CD8-positive, alpha-beta memory T cell (primary cell): ENCODE data around the gene HSD17B10. TPM values are rescaled to one million over a fixed set of nuclear protein-coding genes. Genes with fewer than 3 reads are reported as not detected.

Experiments used
- CTCF ChIA-PET: fragments of 350-600 bp; sonication (Branson Sonifier 250); formaldehyde crosslinking; loops from one replicate; lab custom pipeline; 2021; ENCODE audit warnings: antibody characterized with exemption; lab: Charles Lee
- POLR2A ChIA-PET: fragments of 350-600 bp; sonication (Branson Sonifier 250); formaldehyde crosslinking; loops from one replicate; lab custom pipeline; 2021; ENCODE audit warnings: antibody characterized with exemption; lab: Charles Lee
- DNase-seq, 5 donors: peaks; one replicate each; pipeline versions ENCODE4 v3.0.0 to v3.0.0-alpha.2; 2020 to 2022; ENCODE audit warnings: mixed read lengths in 1 of 5
- H3K27ac ChIP-seq: one replicate; pipeline ENCODE4 v1.7.0; 2013; ENCODE audit warnings: low read depth, mild to moderate bottlenecking, low read length, moderate library complexity
- H3K27me3 ChIP-seq: 2 replicates; pipeline ENCODE4 v1.7.0; 2013; ENCODE audit warnings: low read length, mild to moderate bottlenecking; ENCODE audit not compliant: insufficient read depth, poor library complexity, severe bottlenecking
- H3K36me3 ChIP-seq: 2 replicates; pipeline ENCODE4 v1.7.0; 2013; ENCODE audit warnings: mild to moderate bottlenecking, low read length, moderate library complexity; ENCODE audit not compliant: insufficient read depth
- H3K4me1 ChIP-seq: 2 replicates; pipeline ENCODE4 v1.7.0; 2013; ENCODE audit warnings: mild to moderate bottlenecking, low read length, moderate library complexity; ENCODE audit not compliant: insufficient read depth
- H3K4me3 ChIP-seq: 2 replicates; pipeline ENCODE4 v1.7.0; 2013; ENCODE audit warnings: mild to moderate bottlenecking, low read length
- H3K9me3 ChIP-seq: 2 replicates; pipeline ENCODE4 v1.7.0; 2013; ENCODE audit warnings: mild to moderate bottlenecking, low read length
- H3K27ac Mint-ChIP-seq, 8 donors: one replicate each; pipeline ENCODE4 v1.8.0; 2020 to 2021; ENCODE audit warnings: mixed read lengths in 8 of 8, mild to moderate bottlenecking in 6 of 8, inconsistent platforms in 3 of 8, moderate library complexity in 3 of 8
- H3K27me3 Mint-ChIP-seq, 2 donors: one replicate each; pipeline ENCODE4 v1.8.0; 2020 to 2021; ENCODE audit warnings: mixed read lengths in 2 of 2, mild to moderate bottlenecking in 1 of 2, moderate library complexity in 1 of 2
- H3K36me3 Mint-ChIP-seq, 3 donors: one replicate each; pipeline ENCODE4 v1.8.0; 2020 to 2021; ENCODE audit warnings: mixed read lengths in 3 of 3, inconsistent platforms in 1 of 3, mild to moderate bottlenecking in 1 of 3
- H3K4me1 Mint-ChIP-seq, 3 donors: one replicate each; pipeline ENCODE4 v1.8.0; 2020 to 2021; ENCODE audit warnings: mixed read lengths in 3 of 3, inconsistent platforms in 1 of 3, mild to moderate bottlenecking in 1 of 3
- H3K4me3 Mint-ChIP-seq, 7 donors: one replicate each; pipeline ENCODE4 v1.8.0; 2020 to 2021; ENCODE audit warnings: mixed read lengths in 7 of 7, mild to moderate bottlenecking in 6 of 7, moderate library complexity in 4 of 7, inconsistent platforms in 2 of 7
- H3K9me3 Mint-ChIP-seq, 5 donors: one replicate each; pipeline ENCODE4 v1.8.0; 2020 to 2022; ENCODE audit warnings: mixed read lengths in 5 of 5, mild to moderate bottlenecking in 3 of 5, moderate library complexity in 2 of 5, inconsistent platforms in 1 of 5
- polyA plus RNA-seq: library from polyadenylated mRNA; unstranded; fragments of 300-500 nt; fragmentation: Illumina TruSeq; gene quantifications from one replicate; pipeline ENCODE4 v1.2.3, GENCODE V29; 2021
- total RNA-seq, 2 experiments: library from RNA; stranded (reverse); gene quantifications; one replicate each; pipeline ENCODE4 v1.2.3, GENCODE V29; 2021

HSD17B10 gene
- total and polyA plus RNA-seq, 3 experiments from 2014 or later = 150 to 155 (median 151) TPM

- H3K27ac ChIP-seq = no peak overlapping the region
Observed at GRCh38 chrX:53442322-53442631, 8.1 kb upstream of the HSD17B10 start.

DNA sequence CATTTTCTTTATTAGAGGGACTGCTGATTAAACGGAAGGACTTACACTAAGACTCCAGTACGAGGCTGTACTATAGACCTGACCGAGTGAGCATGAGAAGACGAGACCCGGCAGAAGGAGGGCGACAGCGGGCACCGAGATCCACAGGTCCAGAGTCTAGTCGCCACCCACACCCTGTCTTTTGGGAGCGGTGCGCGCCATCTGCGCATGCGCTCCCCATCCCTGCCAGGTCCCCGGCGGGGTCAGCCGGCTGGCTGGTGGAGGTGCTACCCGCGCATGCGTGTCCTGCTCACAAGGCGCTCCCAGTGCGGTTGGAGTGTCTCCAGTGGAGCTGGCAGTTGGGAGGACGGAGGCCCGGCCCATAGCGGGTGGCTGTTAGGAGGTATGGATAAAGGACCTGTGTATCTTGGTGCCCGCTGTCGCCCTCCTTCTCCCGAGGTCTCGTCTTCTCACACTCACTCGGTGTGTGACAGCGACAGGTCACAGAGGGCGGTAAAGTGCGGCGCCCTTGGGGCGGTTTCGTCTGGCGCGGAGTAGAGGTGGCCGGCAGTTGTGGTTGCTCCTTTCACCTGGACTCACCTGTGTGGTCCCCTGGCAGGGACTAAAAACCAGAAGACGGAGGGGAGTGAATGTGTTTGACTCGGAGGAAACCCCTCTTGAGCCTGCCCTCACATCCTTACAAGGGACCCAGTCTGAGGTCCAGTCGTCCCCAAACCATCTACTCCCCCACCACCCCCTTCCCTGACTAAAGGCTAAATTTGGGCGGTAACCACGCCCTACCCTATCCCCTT, 7.6 kb upstream of the HSD17B10 start:
- H3K27me3 ChIP-seq = no peaks in the 10 kb centered on the region
- H3K4me3 ChIP-seq = peak overlapping the region; percentile 50
- no peaks in the 10 kb centered on the region for H3K36me3 ChIP-seq
- H3K36me3 Mint-ChIP-seq = no peaks in the 10 kb centered on the region
- CTCF ChIA-PET = interaction anchor here (1.2 to 1.4 kb wide), 2 partner anchors 129 to 157 kb away, joined by 3 read pairs; no protein-coding TSS in a partner anchor
- peak overlapping the region; percentile 66 to 93 (median 75) for H3K4me3 Mint-ChIP-seq
- H3K9me3 Mint-ChIP-seq = no peaks in the 10 kb centered on the region
- H3K4me1 ChIP-seq = peaks cover 4% of the 10 kb centered on the region
- peak overlapping the region in 7 of 8 donors; percentile 58 to 96 (median 81) for H3K27ac Mint-ChIP-seq
- peak; percentile 59 to 77 (median 70) for DNase-seq
- peaks cover 6 to 11% (median 7%) of the 10 kb centered on the region in 3 donors for H3K4me1 Mint-ChIP-seq
- peaks cover 0 to 6% of the 10 kb centered on the region in 2 donors for H3K27me3 Mint-ChIP-seq
- POLR2A ChIA-PET = interaction anchor here (0.6 kb wide), 1 partner anchor 308 kb away, joined by 3 read pairs; no protein-coding TSS in a partner anchor
- H3K9me3 ChIP-seq = no peaks in the 10 kb centered on the region
- no peak overlapping the region for H3K27ac ChIP-seq

More at GRCh38 chrX:53442322-53442631, 8.1 kb upstream of the HSD17B10 start:
- H3K36me3 ChIP-seq = no peaks in the 10 kb centered on the region
- H3K4me3 ChIP-seq = no peak overlapping the region
- ChIA-PET POLR2A (interaction anchor here (0.6 kb wide), 1 partner anchor 308 kb away, joined by 3 read pairs; no protein-coding TSS in a partner anchor), CTCF (no interaction called here)
- peaks cover 0 to 6% of the 10 kb centered on the region in 2 donors for H3K27me3 Mint-ChIP-seq
- H3K27me3 ChIP-seq = no peaks in the 10 kb centered on the region
- H3K4me1 ChIP-seq = peaks cover 4% of the 10 kb centered on the region
- peak overlapping the region in 6 of 7 donors; percentile 8 to 81 (median 71) for H3K4me3 Mint-ChIP-seq
- H3K9me3 ChIP-seq = no peaks in the 10 kb centered on the region
- no peaks in the 10 kb centered on the region for H3K9me3 Mint-ChIP-seq
- peak overlapping the region in 3 of 8 donors; percentile 17 to 84 (median 29) for H3K27ac Mint-ChIP-seq
- DNase-seq = no peak
- H3K4me1 Mint-ChIP-seq = peaks cover 6 to 11% (median 7%) of the 10 kb centered on the region in 3 donors
- no peaks in the 10 kb centered on the region for H3K36me3 Mint-ChIP-seq

DNA sequence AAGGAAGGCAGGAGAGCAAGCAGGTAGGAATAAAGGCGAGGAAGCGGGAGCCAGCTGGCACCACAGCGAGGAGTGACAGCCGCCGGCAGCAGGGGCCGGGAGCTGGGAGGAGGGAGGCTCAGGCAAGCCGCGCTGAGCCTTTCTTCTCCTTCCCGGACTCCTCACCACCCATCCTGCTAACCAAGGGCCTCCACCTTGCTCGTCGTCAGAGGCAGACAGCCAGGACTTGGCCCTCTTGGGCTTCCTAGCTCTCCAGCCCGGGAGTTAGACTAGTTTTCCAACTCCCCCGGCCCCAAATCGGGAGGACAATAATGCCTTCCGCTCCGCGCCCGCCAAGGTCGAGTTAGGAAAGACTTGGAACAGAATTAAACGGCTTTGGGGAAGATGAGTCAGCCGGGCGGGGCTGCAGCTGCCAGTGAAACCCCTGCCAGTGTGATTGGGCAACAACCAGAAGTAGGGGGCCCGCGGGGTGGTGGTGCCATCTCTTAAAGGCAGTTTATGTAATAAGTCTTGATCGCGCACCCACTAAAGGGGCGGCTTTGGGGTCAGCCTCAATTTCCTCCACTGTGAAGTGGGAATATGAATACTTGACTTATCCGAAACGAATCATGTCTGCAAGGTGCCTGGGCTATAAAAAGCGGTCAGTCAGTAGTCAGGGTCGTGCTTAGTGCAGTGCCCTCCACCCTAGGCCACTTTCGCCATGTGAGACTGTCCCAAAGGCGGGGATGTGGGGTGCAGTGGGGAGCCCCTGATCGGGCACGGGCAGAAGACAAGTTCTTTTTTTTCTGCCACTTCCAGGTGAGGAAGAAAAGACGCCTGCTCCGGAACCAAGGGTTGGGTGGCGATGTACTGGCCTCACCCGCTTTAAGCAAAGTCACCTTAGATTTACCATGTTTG, 6.7 kb upstream of the HSD17B10 start:
- peaks cover 0 to 9% of the 10 kb centered on the region in 2 donors for H3K27me3 Mint-ChIP-seq
- H3K27ac Mint-ChIP-seq = peak overlapping the region in 7 of 8 donors; percentile 36 to 96 (median 64)
- ChIA-PET POLR2A (no interaction called here), CTCF (interaction anchor here (1.2 to 1.4 kb wide), 2 partner anchors 128 to 156 kb away, joined by 3 read pairs; no protein-coding TSS in a partner anchor)
- Histone ChIP-seq H3K4me1 (peaks cover 4% of the 10 kb centered on the region), H3K9me3 (no peaks in the 10 kb centered on the region), H3K36me3 (no peaks in the 10 kb centered on the region), H3K27me3 (no peaks in the 10 kb centered on the region), H3K27ac (no peak overlapping the region), H3K4me3 (peak overlapping the region; percentile 50)
- H3K36me3 Mint-ChIP-seq = no peaks in the 10 kb centered on the region
- H3K4me3 Mint-ChIP-seq = peak overlapping the region; percentile 66 to 93 (median 75)
- DNase-seq = peak in 1 of 5 donors; percentile 12
- H3K4me1 Mint-ChIP-seq = peaks cover 7 to 14% (median 11%) of the 10 kb centered on the region in 3 donors
- H3K9me3 Mint-ChIP-seq = no peaks in the 10 kb centered on the region

DNA sequence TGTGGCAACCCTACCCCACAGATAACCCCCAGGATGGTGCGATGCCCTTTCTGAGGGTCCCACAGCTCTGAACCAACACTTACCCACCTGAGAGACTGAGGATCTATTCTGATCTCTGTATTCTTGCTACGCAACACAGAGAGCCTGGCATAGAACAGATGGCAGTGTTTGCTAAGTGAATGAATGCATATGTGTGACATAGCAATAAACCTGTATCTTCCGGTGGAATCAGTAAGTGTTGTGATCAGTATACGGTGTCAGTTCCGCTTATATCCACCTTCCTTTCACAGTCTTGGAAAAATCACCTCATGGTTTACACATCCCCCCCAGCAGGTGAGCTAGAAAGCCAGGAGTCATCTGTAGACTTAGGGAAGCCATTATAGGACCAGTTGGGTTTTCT, 5.9 kb upstream of the HSD17B10 start:
- Histone ChIP-seq H3K27me3 (no peaks in the 10 kb centered on the region), H3K36me3 (no peaks in the 10 kb centered on the region), H3K4me3 (no peak overlapping the region), H3K27ac (no peak overlapping the region), H3K9me3 (no peaks in the 10 kb centered on the region), H3K4me1 (peaks cover 4% of the 10 kb centered on the region)
- Mint-ChIP-seq H3K27ac (peak overlapping the region in 3 of 8 donors; percentile 37 to 58 (median 54)), H3K36me3 (no peaks in the 10 kb centered on the region), H3K27me3 (peaks cover 0 to 9% of the 10 kb centered on the region in 2 donors), H3K4me3 (peak overlapping the region in 6 of 7 donors; percentile 6 to 72 (median 30)), H3K4me1 (peaks cover 8 to 14% (median 13%) of the 10 kb centered on the region in 3 donors), H3K9me3 (no peaks in the 10 kb centered on the region)
- ChIA-PET POLR2A (no interaction called here), CTCF (no interaction called here)
- DNase-seq = no peak

GRCh38 chrX:53438832-53439230, 4.7 kb upstream of the HSD17B10 start:
- Mint-ChIP-seq H3K36me3 (peaks cover 0 to 2% (median 0%) of the 10 kb centered on the region in 3 donors), H3K27me3 (peaks cover 0 to 11% of the 10 kb centered on the region in 2 donors), H3K27ac (no peak overlapping the region), H3K4me3 (no peak overlapping the region), H3K4me1 (peaks cover 21 to 26% (median 22%) of the 10 kb centered on the region in 3 donors), H3K9me3 (no peaks in the 10 kb centered on the region)
- Histone ChIP-seq H3K9me3 (no peaks in the 10 kb centered on the region), H3K4me1 (peaks cover 12% of the 10 kb centered on the region), H3K27ac (no peak overlapping the region), H3K27me3 (no peaks in the 10 kb centered on the region), H3K36me3 (no peaks in the 10 kb centered on the region), H3K4me3 (no peak overlapping the region)
- no peak for DNase-seq
- ChIA-PET POLR2A (no interaction called here), CTCF (no interaction called here)

DNA sequence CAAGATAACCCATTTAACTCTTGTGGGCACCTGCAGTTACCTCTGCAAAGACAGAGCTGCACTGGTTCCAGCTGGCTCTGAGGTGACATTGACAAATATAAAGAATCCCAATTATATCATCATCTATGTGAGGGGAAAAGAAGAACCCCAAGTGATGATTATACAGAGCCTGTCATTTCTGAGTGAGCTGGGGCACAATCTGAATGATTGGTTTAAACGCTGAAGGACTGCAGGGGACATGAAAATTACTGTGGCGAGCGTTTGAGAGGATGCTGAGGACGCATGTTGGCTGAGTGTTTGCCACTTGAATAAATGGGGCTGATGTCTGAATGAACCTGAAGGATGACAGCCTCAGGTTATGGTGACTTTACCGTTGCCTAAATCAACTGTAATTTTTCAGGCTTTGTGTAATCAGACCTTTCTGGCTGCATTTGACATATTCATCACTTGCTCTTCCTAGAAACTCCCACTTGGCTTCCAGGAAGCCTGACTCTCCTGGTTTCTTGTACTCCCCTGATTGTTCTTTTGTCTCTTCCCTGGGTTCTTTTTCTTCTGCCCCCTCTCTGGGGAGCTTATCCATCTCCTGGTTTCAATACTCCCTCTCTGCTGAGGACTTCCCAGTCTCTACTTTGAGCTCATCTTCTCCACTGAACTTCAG, 4.1 kb upstream of the HSD17B10 start:
- Histone ChIP-seq H3K9me3 (no peaks in the 10 kb centered on the region), H3K27ac (no peak overlapping the region), H3K27me3 (no peaks in the 10 kb centered on the region), H3K36me3 (no peaks in the 10 kb centered on the region), H3K4me3 (no peak overlapping the region), H3K4me1 (peaks cover 17% of the 10 kb centered on the region)
- Mint-ChIP-seq H3K9me3 (no peaks in the 10 kb centered on the region), H3K4me3 (no peak overlapping the region), H3K4me1 (peaks cover 24 to 28% (median 24%) of the 10 kb centered on the region in 3 donors), H3K36me3 (peaks cover 0 to 2% (median 0%) of the 10 kb centered on the region in 3 donors), H3K27me3 (peaks cover 0 to 11% of the 10 kb centered on the region in 2 donors), H3K27ac (no peak overlapping the region)
- CTCF ChIA-PET = interaction anchor here (3.1 kb wide), 1 partner anchor 120 kb away, joined by 12 read pairs; no protein-coding TSS in a partner anchor
- DNase-seq = no peak
- POLR2A ChIA-PET = no interaction called here

DNA sequence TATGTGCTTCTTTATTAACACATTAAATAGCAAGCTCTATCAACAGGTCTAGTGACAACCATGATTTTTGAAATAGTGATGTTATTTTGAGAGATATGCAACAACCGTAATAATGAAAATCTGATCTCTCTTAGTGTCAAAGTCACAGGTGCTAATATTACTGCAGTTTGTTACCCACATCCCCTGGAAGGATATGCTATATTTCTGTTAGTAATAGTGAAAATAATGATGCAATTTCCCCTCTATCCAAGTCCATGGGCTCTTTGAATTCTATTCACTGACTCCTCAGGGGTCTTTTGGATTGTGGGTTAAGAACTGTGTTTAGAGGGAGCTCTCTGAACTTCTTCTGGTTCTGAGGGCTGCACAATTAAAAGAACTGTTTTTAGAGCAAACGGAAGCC, 3.0 kb upstream of the HSD17B10 start:
- no peaks in the 10 kb centered on the region for H3K9me3 ChIP-seq
- H3K4me3 Mint-ChIP-seq = no peak overlapping the region
- H3K36me3 ChIP-seq = no peaks in the 10 kb centered on the region
- peaks cover 17% of the 10 kb centered on the region for H3K4me1 ChIP-seq
- H3K4me3 ChIP-seq = no peak overlapping the region
- ChIA-PET POLR2A (no interaction called here), CTCF (interaction anchor here (0.6 to 3.1 kb wide), 5 partner anchors 9 to 149 kb away, joined by 3 to 13 read pairs (median 10); partner anchors contain the start of genes RIBC1 and SMC1A)
- H3K27ac ChIP-seq = no peak overlapping the region
- peaks cover 24 to 29% (median 25%) of the 10 kb centered on the region in 3 donors for H3K4me1 Mint-ChIP-seq
- peaks cover 0 to 12% of the 10 kb centered on the region in 2 donors for H3K27me3 Mint-ChIP-seq
- H3K27me3 ChIP-seq = no peaks in the 10 kb centered on the region
- H3K36me3 Mint-ChIP-seq = peaks cover 0 to 4% (median 0%) of the 10 kb centered on the region in 3 donors
- peak overlapping the region in 1 of 8 donors; percentile 42 for H3K27ac Mint-ChIP-seq
- no peaks in the 10 kb centered on the region for H3K9me3 Mint-ChIP-seq
- no peak for DNase-seq
